Measurements from ENCODE around the gene PGAP1. TPM values are rescaled to one million over a fixed set of nuclear protein-coding genes. Genes with fewer than 3 reads are reported as not detected.

The PGAP1 gene
- total and polyA plus RNA-seq, 2 of the 8 experiments (the other 6 are each of a cell fraction or from before 2014, with no cell fraction given): 8.3 to 24.1 TPM

DNA sequence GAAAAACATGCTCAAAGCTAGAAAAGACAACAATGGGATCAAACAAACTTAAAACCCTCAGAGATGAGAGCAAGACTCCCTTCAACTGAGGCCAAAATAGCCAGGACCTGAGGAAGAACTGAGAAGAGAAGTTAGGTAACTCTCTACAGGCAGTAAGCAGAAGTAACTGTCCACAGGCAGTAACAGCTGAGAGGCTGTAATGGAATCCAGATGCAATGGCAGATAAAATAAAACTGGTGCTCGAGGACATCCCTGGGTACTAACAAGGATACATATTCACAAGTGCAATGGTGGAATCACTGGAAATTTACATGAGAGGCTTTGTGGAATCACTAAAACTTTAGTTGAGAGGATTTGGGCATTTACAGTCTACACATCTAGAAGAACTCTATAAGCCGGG lies 86.9 kb downstream of the PGAP1 start:
- Histone ChIP-seq H2AFZ (ENCODE audit: low read length) (no peak overlapping the region), H3K4me1 (replicated peaks in 1 of 4; ENCODE audit: control insufficient read depth in 3 of 4, insufficient read depth in 4 of 4, low read length in 3 of 4) (no peaks in the 10 kb centered on the region), H2BK20ac (ENCODE audit: low read length) (no peak overlapping the region), H3K4me2 (ENCODE audit: insufficient read depth in 1 of 2, low read depth in 2 of 2, low read length in 2 of 2) (no peak overlapping the region), H3K56ac (replicated peaks; ENCODE audit: insufficient read length, low read depth, low read length) (no peak overlapping the region), H2AK5ac (ENCODE audit: low read depth, low read length) (no peak overlapping the region), H4K91ac (replicated peaks; ENCODE audit: insufficient read length, low read length) (no peak overlapping the region), H4K5ac (ENCODE audit: insufficient read length, low read depth, low read length) (no peak overlapping the region), H3K36me3 (ENCODE audit: control insufficient read depth in 2 of 4, insufficient read depth in 4 of 4, low read length in 3 of 4) (peaks cover 0 to 54% (median 4%) of the 10 kb centered on the region in 4 experiments; a peak in 6 of 8 replicates), H4K20me1 (replicated peaks in 1 of 2; ENCODE audit: control insufficient read depth in 1 of 2, insufficient read depth in 2 of 2, low read length in 2 of 2) (no peaks in the 10 kb centered on the region), H3K4ac (replicated peaks; ENCODE audit: insufficient read length, low read depth, low read length) (no peak overlapping the region), H4K8ac (ENCODE audit: extremely low read depth, insufficient read depth, low read length) (no peak overlapping the region), H2BK120ac (replicated peaks; ENCODE audit: low read depth, low read length) (no peak overlapping the region), H3K14ac (ENCODE audit: insufficient read length) (no peak overlapping the region), H3K79me1 (ENCODE audit: low read depth, low read length) (no peaks in the 10 kb centered on the region), H2BK5ac (ENCODE audit: low read depth, low read length) (no peak overlapping the region), H3K27me3 (replicated peaks in 1 of 4; ENCODE audit: control insufficient read depth in 3 of 4, extremely low read depth in 1 of 4, insufficient read depth in 3 of 4, low read length in 3 of 4) (no peaks in the 10 kb centered on the region), H3K27ac (ENCODE audit: low read depth, low read length) (no peak overlapping the region), H3K23me2 (ENCODE audit: low read depth, low read length) (no peaks in the 10 kb centered on the region), H3K9me3 (ENCODE audit: insufficient read depth in 2 of 2, low read depth in 1 of 2, low read length in 1 of 2) (no peaks in the 10 kb centered on the region), H2BK12ac (ENCODE audit: low read depth, low read length) (no peak overlapping the region), H3K9ac (replicated peaks in 1 of 4; ENCODE audit: extremely low read depth in 1 of 4, low read depth in 3 of 4, low read length in 3 of 4) (no peak overlapping the region), H3K79me2 (ENCODE audit: control insufficient read depth in 1 of 2, insufficient read depth in 2 of 2, low read length in 2 of 2) (no peaks in the 10 kb centered on the region), H3K23ac (ENCODE audit: insufficient read length) (no peak overlapping the region), H2BK15ac (ENCODE audit: low read length) (no peak overlapping the region), H3K18ac (ENCODE audit: extremely low read depth, low read length) (no peak overlapping the region), H3K4me3 (ENCODE audit: extremely low read depth in 1 of 4, insufficient read depth in 2 of 4, low read depth in 3 of 4, low read length in 4 of 4) (no peak overlapping the region)
- DNase-seq (ENCODE audit: low read depth in 1 of 2, low spot score in 2 of 2): no peak
- ChIA-PET CTCF (ENCODE audit: partially characterized antibody) (no interaction called here), POLR2A (ENCODE audit: partially characterized antibody) (no interaction called here)
- WGBS, 2 experiments (ENCODE audit: extremely low coverage in 1 of 2, insufficient coverage in 1 of 2, insufficient read length in 1 of 2, insufficient replicate concordance in 2 of 2, low coverage in 1 of 2, low lambda C conversion rate in 2 of 2, missing lambda C conversion rate in 1 of 2): 89% methylated on average over 2 of the region's 2 CpGs; no CpG with 5 or more reads in 1 of the 2 experiments
- no peak for FAIRE-seq
- no peak for TF ChIP-seq EGR1 (IDR thresholded peaks at IDR 0.05; ENCODE audit: borderline replicate concordance, low read depth, low read length)
- TF ChIP-seq SRF (IDR thresholded peaks at IDR 0.05; ENCODE audit: low read depth, low read length): no peak
- TF ChIP-seq POU5F1 (IDR thresholded peaks at IDR 0.05; ENCODE audit: low read depth, low read length): no peak
- TF ChIP-seq JUN (IDR thresholded peaks at IDR 0.05; ENCODE audit: low read depth, low read length): no peak
- TF ChIP-seq SIRT6 (IDR thresholded peaks at IDR 0.05; ENCODE audit: low read length): no peak
- no peak for TF ChIP-seq ZNF274 (IDR thresholded peaks at IDR 0.05; ENCODE audit: borderline replicate concordance, extremely low read depth, low read length)
- no peak for TF ChIP-seq BCL11A (IDR thresholded peaks at IDR 0.05; ENCODE audit: low read depth in 2 of 2, low read length in 2 of 2)
- TF ChIP-seq POLR2A (IDR thresholded peaks at IDR 0.05; ENCODE audit: control extremely low read depth in 1 of 2, low read depth in 2 of 2, low read length in 2 of 2): no peak
- no peak for TF ChIP-seq EZH2 (IDR thresholded peaks at IDR 0.05; ENCODE audit: low read depth, low read length, severe bottlenecking)
- TF ChIP-seq BACH1 (IDR thresholded peaks at IDR 0.05; ENCODE audit: low read length): no peak

Measured in H1 (cell line).